T-helper 1 cell treated with Interleukin-12 subunit alpha and Interleukin-12 subunit beta and Interleukin-4 antibody, amounts not matched to agents 30 μg/mL and 1 μg/mL, for 36 hours (primary cell): ENCODE measurements around the gene CCSER1.
"Not testable (repeated sequence)": the region's sequence is repeated elsewhere in the genome, so short reads cannot be mapped to it uniquely, and the experiment has no call there.

ENCODE experiments used
- H3K27ac Mint-ChIP-seq: one replicate; pipeline ENCODE4 v1.8.0; 2021; ENCODE audit warnings: mild to moderate bottlenecking, mixed read lengths
- H3K27me3 Mint-ChIP-seq: one replicate; pipeline ENCODE4 v1.8.0; 2021; ENCODE audit warnings: low read depth, mixed read lengths
- H3K36me3 Mint-ChIP-seq: one replicate; pipeline ENCODE4 v1.8.0; 2021; ENCODE audit warnings: low read depth, mixed read lengths
- H3K4me1 Mint-ChIP-seq: one replicate; pipeline ENCODE4 v1.8.0; 2021; ENCODE audit warnings: low read depth, mixed read lengths
- H3K4me3 Mint-ChIP-seq: one replicate; pipeline ENCODE4 v1.8.0; 2021; ENCODE audit warnings: mild to moderate bottlenecking, moderate library complexity, mixed read lengths
- H3K9me3 Mint-ChIP-seq: one replicate; pipeline ENCODE4 v1.8.0; 2021; ENCODE audit warnings: mixed read lengths

The CCSER1 gene

GRCh38 chr4:91611782-91612181 is 1484.6 kb downstream of the CCSER1 start:
- Mint-ChIP-seq H3K27me3 (no peaks in the 10 kb centered on the region), H3K27ac (no peak overlapping the region), H3K4me1 (no peaks in the 10 kb centered on the region), H3K36me3 (no peaks in the 10 kb centered on the region), H3K4me3 (no peak overlapping the region), H3K9me3 (peaks cover 24% of the 10 kb centered on the region)

- no peaks in the 10 kb centered on the region for H3K36me3 Mint-ChIP-seq
- H3K27ac Mint-ChIP-seq = no peak overlapping the region
- H3K27me3 Mint-ChIP-seq = no peaks in the 10 kb centered on the region
- peaks cover 17% of the 10 kb centered on the region for H3K9me3 Mint-ChIP-seq
- H3K4me3 Mint-ChIP-seq = no peak overlapping the region
- H3K4me1 Mint-ChIP-seq = no peaks in the 10 kb centered on the region
Measured at GRCh38 chr4:91620952-91621351, 1493.8 kb downstream of the CCSER1 start.

DNA sequence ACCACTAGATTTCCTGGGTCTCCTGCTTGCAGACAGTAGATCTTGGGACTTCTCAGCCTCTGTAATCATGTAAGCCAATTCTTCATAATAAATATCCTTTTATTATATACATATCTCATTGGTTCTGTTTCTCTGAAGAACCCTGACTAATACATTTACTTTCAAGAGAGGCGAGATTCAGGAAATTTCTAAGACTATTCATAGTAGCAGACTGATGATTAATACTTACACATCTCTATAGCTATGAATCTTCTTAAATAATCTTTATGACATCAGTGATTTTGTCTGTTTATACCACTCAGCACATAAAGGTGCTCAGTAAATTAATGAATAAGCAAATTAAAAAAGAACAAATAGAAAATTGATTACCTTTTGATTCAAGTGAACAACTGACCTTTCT is 1494.3 kb downstream of the CCSER1 start:
- no peak overlapping the region for H3K4me3 Mint-ChIP-seq
- H3K27me3 Mint-ChIP-seq = no peaks in the 10 kb centered on the region
- H3K36me3 Mint-ChIP-seq = no peaks in the 10 kb centered on the region
- H3K27ac Mint-ChIP-seq = no peak overlapping the region
- H3K4me1 Mint-ChIP-seq = no peaks in the 10 kb centered on the region
- H3K9me3 Mint-ChIP-seq = peaks cover 17% of the 10 kb centered on the region

GRCh38 chr4:91622925-91623602 is 1495.9 kb downstream of the CCSER1 start:
- H3K27me3 Mint-ChIP-seq = no peaks in the 10 kb centered on the region
- H3K36me3 Mint-ChIP-seq = no peaks in the 10 kb centered on the region
- peaks cover 27% of the 10 kb centered on the region for H3K9me3 Mint-ChIP-seq
- H3K27ac Mint-ChIP-seq = no peak overlapping the region
- H3K4me3 Mint-ChIP-seq = no peak overlapping the region
- no peaks in the 10 kb centered on the region for H3K4me1 Mint-ChIP-seq

- not testable (repeated sequence) for H3K27me3 Mint-ChIP-seq, H3K36me3 Mint-ChIP-seq, H3K27ac Mint-ChIP-seq, H3K4me1 Mint-ChIP-seq, H3K4me3 Mint-ChIP-seq
- peaks cover 32% of the 10 kb centered on the region for H3K9me3 Mint-ChIP-seq
Measured at GRCh38 chr4:91623603-91623967, 1496.4 kb downstream of the CCSER1 start.

- peaks cover 34% of the 10 kb centered on the region for H3K9me3 Mint-ChIP-seq
- no peaks in the 10 kb centered on the region for H3K27me3 Mint-ChIP-seq
- no peak overlapping the region for H3K27ac Mint-ChIP-seq
- H3K4me1 Mint-ChIP-seq = no peaks in the 10 kb centered on the region
- H3K4me3 Mint-ChIP-seq = no peak overlapping the region
- H3K36me3 Mint-ChIP-seq = no peaks in the 10 kb centered on the region
Measured at GRCh38 chr4:91630054-91630453, 1502.9 kb downstream of the CCSER1 start.

GRCh38 chr4:91630764-91631163 is 1503.6 kb downstream of the CCSER1 start:
- no peak overlapping the region for H3K27ac Mint-ChIP-seq
- no peaks in the 10 kb centered on the region for H3K36me3 Mint-ChIP-seq
- H3K4me3 Mint-ChIP-seq = no peak overlapping the region
- no peaks in the 10 kb centered on the region for H3K4me1 Mint-ChIP-seq
- no peaks in the 10 kb centered on the region for H3K27me3 Mint-ChIP-seq
- H3K9me3 Mint-ChIP-seq = peaks cover 28% of the 10 kb centered on the region

DNA sequence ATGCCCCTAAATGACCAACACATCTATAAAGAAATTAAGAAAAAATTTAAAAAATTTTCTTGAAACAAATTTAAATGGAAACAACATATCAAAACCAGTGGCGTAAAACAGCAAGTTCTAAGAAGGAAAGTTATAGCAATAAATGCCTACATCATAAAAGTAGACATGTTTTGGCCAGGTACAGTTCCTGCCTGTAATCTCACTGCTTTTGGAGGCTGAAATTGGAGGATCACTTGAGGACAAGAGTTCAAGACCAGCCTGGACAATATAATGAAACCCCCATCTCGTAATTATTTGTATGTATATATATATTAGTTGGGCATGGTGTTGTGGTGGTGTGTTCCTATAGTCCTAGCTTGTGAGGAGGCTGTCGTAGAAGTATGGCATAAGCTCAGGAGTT is 1504.1 kb downstream of the CCSER1 start:
- H3K27ac Mint-ChIP-seq = no peak overlapping the region
- H3K9me3 Mint-ChIP-seq = peaks cover 28% of the 10 kb centered on the region
- no peaks in the 10 kb centered on the region for H3K27me3 Mint-ChIP-seq
- no peaks in the 10 kb centered on the region for H3K4me1 Mint-ChIP-seq
- no peak overlapping the region for H3K4me3 Mint-ChIP-seq
- H3K36me3 Mint-ChIP-seq = no peaks in the 10 kb centered on the region

- Mint-ChIP-seq H3K27me3 (no peaks in the 10 kb centered on the region), H3K27ac (no peak overlapping the region), H3K9me3 (peaks cover 6% of the 10 kb centered on the region), H3K4me3 (no peak overlapping the region), H3K4me1 (no peaks in the 10 kb centered on the region), H3K36me3 (no peaks in the 10 kb centered on the region)
Measured at GRCh38 chr4:91636083-91636482, 1508.9 kb downstream of the CCSER1 start.
